Effector CD4-positive, alpha-beta T cell (primary cell): ENCODE results near the gene DGKH.

Experiments used
- DNase-seq: peaks from one replicate; pipeline ENCODE4 v3.0.0-alpha.2; 2020

DGKH gene

GRCh38 chr13:42246541-42246940, 198.1 kb downstream of the DGKH start:
- DNase-seq = no peak

GRCh38 chr13:42247883-42248282, 199.4 kb downstream of the DGKH start:
- DNase-seq = no peak

GRCh38 chr13:42255886-42256285, 207.4 kb downstream of the DGKH start:
- no peak for DNase-seq

GRCh38 chr13:42258747-42259146, 210.3 kb downstream of the DGKH start:
- no peak for DNase-seq

GRCh38 chr13:42259515-42259914, 211.1 kb downstream of the DGKH start:
- no peak for DNase-seq

GRCh38 chr13:42260903-42261654, 212.6 kb downstream of the DGKH start:
- DNase-seq = no peak

- no peak for DNase-seq
These were observed 218.0 kb downstream of the DGKH start for GRCh38 chr13:42266473-42266872.

- no peak for DNase-seq
These were observed 221.9 kb downstream of the DGKH start for GRCh38 chr13:42270160-42270856.

GRCh38 chr13:42270857-42271215, 222.4 kb downstream of the DGKH start:
- no peak for DNase-seq

- peak; percentile 91 for DNase-seq
These were observed 223.1 kb downstream of the DGKH start for GRCh38 chr13:42271337-42272114.

GRCh38 chr13:42272115-42272803, 223.8 kb downstream of the DGKH start, which contains the start of gene AKAP11:
TSS of gene AKAP11 (plus strand) at chr13:42272152. CDS start at chr13:42286349, 14,197 bp downstream.
- peak; percentile 39 for DNase-seq

GRCh38 chr13:42272804-42273175, 224.3 kb downstream of the DGKH start:
- no peak for DNase-seq

- no peak for DNase-seq
These were observed 226.1 kb downstream of the DGKH start for GRCh38 chr13:42274386-42275097.

GRCh38 chr13:42275098-42275471, 226.6 kb downstream of the DGKH start:
- no peak for DNase-seq

GRCh38 chr13:42275506-42275905, 227.1 kb downstream of the DGKH start:
- no peak for DNase-seq

- no peak for DNase-seq
These were observed 228.2 kb downstream of the DGKH start for GRCh38 chr13:42276683-42277082.

- DNase-seq = no peak
These were observed 229.3 kb downstream of the DGKH start for GRCh38 chr13:42277618-42278276.

- no peak for DNase-seq
These were observed 230.6 kb downstream of the DGKH start for GRCh38 chr13:42279080-42279479.

GRCh38 chr13:42279986-42280385, 231.5 kb downstream of the DGKH start:
- DNase-seq = no peak

- no peak for DNase-seq
These were observed 232.1 kb downstream of the DGKH start for GRCh38 chr13:42280537-42280936.

- DNase-seq = no peak
These were observed 235.1 kb downstream of the DGKH start for GRCh38 chr13:42283574-42283973.

- DNase-seq = no peak
These were observed 235.6 kb downstream of the DGKH start for GRCh38 chr13:42284068-42284467.
